HG02938 (cell line): ENCODE measurements around the gene DOCK3.
"Not testable (repeated sequence)": the region's sequence is repeated elsewhere in the genome, so short reads cannot be mapped to it uniquely, and the experiment has no call there.

ENCODE experiments used
- ATAC-seq: cut with Tn5 transposase; IDR thresholded peaks from one replicate; pipeline ENCODE4 v1.9.1; 2021; ENCODE audit warnings: mild to moderate bottlenecking, moderate library complexity; ENCODE audit not compliant: unreplicated experiment

The DOCK3 gene

DNA sequence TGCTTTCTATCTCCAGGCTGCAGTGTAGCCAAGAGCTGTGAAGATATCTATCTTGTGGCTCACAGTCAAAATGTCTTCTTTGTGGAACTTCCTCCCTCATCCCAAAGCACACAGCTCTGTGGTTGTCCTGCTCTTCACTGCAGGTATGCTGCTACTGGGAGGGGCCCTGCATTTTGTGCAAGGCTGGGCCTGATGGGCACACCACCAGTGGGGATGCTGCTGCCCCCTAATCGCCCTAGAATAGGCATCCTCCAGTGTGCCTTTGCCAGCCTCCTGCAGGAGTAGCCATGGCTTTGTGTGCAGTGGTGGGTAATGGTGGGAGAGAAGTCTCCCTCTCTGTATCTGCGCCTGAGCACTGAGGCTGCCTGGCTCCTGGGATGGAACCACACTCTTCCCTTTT lies 297.3 kb downstream of the DOCK3 start:
- peak; percentile 10 for ATAC-seq

DNA sequence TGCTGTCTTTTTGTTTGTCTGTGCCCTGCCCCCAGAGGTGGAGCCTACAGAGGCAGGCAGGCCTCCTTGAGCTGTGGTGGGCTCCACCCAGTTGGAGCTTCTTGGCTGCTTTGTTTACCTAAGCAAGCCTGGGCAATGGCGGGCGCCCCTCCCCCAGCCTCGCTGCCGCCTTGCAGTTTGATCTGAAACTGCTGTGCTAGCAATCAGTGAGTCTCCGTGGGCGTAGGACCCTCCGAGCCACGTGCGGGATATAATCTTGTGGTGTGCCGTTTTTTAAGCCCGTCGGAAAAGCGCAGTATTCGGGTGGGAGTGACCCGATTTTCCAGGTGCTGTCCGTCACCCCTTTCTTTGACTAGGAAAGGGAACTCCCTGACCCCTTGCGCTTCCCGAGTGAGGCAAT lies 303.9 kb downstream of the DOCK3 start:
- not testable (repeated sequence) for ATAC-seq

DNA sequence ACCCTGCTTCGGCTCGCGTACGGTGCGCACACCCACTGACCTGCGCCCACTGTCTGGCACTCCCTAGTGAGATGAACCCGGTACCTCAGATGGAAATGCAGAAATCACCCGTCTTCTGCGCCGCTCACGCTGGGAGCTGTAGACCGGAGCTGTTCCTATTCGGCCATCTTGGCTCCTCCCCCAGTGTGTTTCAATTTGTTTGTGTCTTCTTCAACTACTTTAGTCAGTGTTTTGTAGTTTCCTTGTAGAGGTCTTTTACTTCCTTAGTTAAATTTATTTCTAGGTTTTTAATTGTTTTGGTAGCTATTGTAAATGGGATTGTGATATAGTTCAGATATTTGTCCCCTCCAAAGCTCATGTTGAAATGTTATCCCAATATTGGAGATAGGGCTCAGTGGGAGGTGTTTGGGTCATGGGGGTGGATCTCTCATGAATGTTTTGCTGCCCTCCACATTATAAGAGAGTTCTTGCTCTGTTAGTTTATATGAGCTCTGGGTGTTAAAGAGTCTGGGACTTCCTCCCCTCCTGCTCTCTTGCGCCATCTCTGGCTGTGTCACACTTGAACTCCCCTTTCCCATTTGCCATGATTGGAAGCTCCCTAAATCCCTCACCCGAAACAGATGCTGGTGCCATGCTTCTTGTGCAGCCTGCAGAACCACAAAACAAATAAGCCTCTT lies 304.4 kb downstream of the DOCK3 start:
- no peak for ATAC-seq

- no peak for ATAC-seq
Measured at GRCh38 chr3:50982540-50983325, 308.0 kb downstream of the DOCK3 start.

DNA sequence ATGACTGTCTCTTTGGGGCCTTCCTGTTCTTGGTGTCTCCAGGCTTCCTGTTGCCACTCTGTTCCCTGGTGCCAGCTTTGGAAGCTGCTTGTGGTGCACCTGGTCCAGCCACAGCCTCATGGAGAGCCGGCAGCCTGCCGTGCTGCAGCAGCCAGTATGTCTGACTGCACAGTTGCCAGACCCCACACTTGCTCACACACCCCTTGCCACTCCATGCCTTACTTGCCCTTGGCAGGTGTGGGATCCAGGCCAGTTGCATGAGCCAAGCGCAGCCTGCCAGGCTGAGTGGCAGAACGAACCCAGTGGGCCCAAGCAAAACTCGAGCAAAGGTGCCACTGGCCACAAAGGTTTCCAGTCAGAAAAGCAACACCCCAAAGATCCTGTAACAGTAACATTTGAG lies 309.2 kb downstream of the DOCK3 start:
- no peak for ATAC-seq

GRCh38 chr3:50985893-50986292 lies 311.2 kb downstream of the DOCK3 start:
- ATAC-seq = no peak

GRCh38 chr3:50986726-50987125 lies 312.0 kb downstream of the DOCK3 start:
- ATAC-seq = no peak

- no peak for ATAC-seq
Measured at GRCh38 chr3:50994537-50994936, 319.8 kb downstream of the DOCK3 start.

- no peak for ATAC-seq
Measured at GRCh38 chr3:50995085-50995824, 320.5 kb downstream of the DOCK3 start.

GRCh38 chr3:51002495-51002894 lies 327.8 kb downstream of the DOCK3 start:
- ATAC-seq = no peak

- no peak for ATAC-seq
Measured at GRCh38 chr3:51004235-51004634, 329.5 kb downstream of the DOCK3 start.

- no peak for ATAC-seq
Measured at GRCh38 chr3:51024121-51024520, 349.4 kb downstream of the DOCK3 start.

DNA sequence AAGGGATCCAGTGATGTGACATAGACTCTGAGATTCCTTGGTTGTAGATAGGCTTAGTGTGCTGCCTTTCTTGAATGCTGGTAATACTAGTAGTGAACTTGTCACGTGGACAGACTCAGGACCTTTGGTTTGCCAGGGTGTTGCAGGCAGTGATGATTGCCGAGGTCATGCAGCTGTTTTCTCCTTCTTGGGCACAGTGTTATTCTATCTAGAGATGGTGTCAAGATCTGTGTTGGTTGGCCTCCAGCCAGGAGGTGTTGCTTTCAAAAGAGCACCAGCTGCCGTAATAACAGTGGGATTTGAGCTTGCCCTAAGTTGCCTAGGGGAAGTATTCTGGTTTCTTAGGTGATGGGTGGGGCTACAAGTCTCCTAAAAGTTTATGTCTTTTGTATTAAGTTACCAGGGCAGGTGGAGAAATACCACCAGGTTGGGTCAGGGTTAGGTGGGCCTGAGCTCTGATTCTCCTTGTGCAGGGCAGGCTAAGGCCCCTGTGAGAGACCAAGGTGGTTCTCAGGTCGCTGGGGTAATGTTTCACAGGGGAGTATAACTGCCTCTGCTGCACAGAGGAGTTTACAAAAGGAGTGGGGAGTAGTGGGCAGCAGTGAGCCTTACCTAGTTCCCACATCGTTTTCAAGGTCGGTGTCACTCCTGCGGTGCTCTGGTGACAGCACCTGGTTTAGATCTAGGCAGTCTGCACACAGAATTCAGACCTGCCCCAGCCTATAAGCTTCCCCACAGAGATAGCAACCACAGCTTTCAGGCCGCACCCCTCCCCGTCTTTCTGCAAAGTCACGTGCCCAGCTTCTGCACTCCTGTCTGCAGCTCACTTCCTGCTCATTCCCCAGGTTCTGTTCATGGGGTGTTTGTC lies 350.3 kb downstream of the DOCK3 start:
- no peak for ATAC-seq

DNA sequence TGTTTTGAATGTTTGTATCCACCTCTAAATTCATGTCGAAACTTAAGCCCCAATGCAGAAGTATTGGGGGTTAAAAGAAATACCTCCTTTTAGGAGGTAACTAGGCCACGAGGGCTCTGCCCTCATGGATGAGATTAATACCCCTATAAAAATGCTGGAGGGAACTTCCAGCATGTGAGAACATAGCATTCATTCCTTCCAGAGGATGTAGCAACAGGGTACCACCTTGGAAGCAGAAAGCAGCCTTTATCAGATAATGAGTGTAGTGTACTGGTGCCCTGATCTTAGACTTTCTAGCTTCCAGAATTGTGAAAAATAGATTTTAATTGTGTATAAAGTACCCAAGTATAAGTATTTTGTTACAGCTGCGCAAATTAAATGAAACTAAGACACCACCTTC lies 356.9 kb downstream of the DOCK3 start:
- no peak for ATAC-seq

DNA sequence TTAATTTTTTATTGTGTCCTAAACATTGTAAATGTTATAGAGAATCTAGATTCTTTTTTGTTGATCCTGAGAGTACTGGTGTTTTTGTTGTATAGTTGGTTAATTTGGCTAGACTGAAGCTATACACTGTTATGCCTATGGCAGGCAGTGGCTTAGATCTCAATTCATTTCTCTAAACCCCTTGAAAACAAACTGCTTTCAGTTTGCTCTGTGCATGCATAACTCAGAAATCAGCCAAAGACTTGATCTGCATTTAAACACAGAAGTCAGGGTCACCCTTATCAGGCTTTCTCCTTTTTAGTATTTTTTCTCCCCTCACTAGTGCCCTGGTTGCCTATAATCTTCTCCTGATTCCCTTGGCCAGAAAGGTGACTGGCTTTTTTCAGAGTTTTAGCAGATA lies 360.9 kb downstream of the DOCK3 start:
- no peak for ATAC-seq

DNA sequence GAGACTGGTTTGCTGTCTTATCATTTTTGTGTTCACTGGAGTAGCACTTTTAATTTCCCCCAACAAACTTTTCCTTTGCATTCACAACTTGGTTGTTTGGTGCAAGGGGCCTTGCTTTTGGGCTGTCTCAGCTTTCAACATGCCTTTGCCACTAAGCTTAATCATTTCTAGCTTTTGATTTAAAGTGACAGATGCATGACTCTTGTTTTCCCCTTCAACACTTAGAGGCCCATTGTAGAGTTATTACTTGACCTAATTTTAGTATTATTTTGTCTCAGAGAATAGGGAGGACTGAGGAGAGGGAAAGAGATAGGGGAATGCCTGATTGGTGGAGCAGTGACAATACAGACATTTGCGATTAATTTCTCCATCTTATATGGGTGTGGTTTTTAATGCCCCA lies 370.3 kb downstream of the DOCK3 start:
- ATAC-seq = no peak

GRCh38 chr3:51052562-51052961 lies 377.8 kb downstream of the DOCK3 start:
- ATAC-seq = no peak

- no peak for ATAC-seq
Measured at GRCh38 chr3:51057121-51057520, 382.4 kb downstream of the DOCK3 start.

- no peak for ATAC-seq
Measured at GRCh38 chr3:51063053-51063452, 388.3 kb downstream of the DOCK3 start.

DNA sequence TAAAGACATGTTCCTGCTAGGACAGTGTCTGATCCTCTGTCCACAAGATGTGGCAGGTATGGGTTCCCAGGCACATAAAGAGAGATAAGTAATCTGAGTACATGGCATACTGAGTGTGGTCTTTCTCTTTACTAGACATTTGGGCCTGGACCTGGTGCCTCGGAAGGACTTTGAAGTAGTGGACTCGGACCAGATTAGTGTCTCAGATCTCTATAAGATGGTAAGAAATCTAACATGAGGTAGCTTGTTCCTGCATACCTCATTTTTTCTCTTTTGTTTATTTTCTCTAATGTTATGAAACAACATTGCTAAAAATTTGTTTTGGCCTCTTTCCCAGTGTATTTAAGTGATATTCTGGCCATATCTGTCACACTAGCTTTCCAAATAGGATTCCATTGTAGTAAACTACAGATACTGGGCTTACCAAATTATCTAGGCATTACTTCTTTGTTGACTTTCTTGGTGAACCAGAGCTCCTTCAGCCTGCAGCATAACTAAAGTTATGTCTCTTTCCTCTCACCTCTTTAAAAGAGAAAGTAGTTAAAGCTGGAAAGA lies 400.6 kb downstream of the DOCK3 start:
- ATAC-seq = no peak

GRCh38 chr3:51082363-51082762 lies 407.6 kb downstream of the DOCK3 start:
- no peak for ATAC-seq
